HPDE6-E6E7 (cell line): ENCODE data around the gene EFCAB5.
A peak's percentile ranks its signal among the peaks of the same experiment; 100 is the strongest.
"Not testable (repeated sequence)": the region's sequence is repeated elsewhere in the genome, so short reads cannot be mapped to it uniquely, and the experiment has no call there.

Experiments used
- DNase-seq: peaks from one replicate; pipeline ENCODE4 v3.0.0; 2011; ENCODE audit warnings: missing footprints; ENCODE audit errors: extremely low spot score

The EFCAB5 gene

GRCh38 chr17:29941334-29941733 lies at the start of gene EFCAB5:
TSS of gene EFCAB5 (plus strand) at chr17:29941634. CDS start at chr17:29941797, 163 bp downstream.
- DNase-seq: no peak

GRCh38 chr17:29892201-29892600 lies 49.2 kb upstream of the EFCAB5 start:
- DNase-seq: no peak

GRCh38 chr17:29897136-29897535 lies 44.3 kb upstream of the EFCAB5 start:
- not testable (repeated sequence) for DNase-seq

GRCh38 chr17:29903471-29903870 lies 38.0 kb upstream of the EFCAB5 start:
- no peak for DNase-seq

- DNase-seq: no peak
Observed at GRCh38 chr17:29905086-29905878, 36.2 kb upstream of the EFCAB5 start.

- DNase-seq: no peak
Observed at GRCh38 chr17:29905879-29906167, 35.6 kb upstream of the EFCAB5 start.

GRCh38 chr17:29906969-29907368 lies 34.5 kb upstream of the EFCAB5 start:
- no peak for DNase-seq

GRCh38 chr17:29909236-29910003 lies 32.0 kb upstream of the EFCAB5 start:
- DNase-seq: peak; percentile 40

- DNase-seq: no peak
Observed at GRCh38 chr17:29911641-29912177, 29.7 kb upstream of the EFCAB5 start.

- DNase-seq: no peak
Observed at GRCh38 chr17:29914819-29915537, 26.5 kb upstream of the EFCAB5 start.

- no peak for DNase-seq
Observed at GRCh38 chr17:29918016-29918415, 23.4 kb upstream of the EFCAB5 start.

GRCh38 chr17:29918922-29919856 lies 22.2 kb upstream of the EFCAB5 start:
- DNase-seq: peak; percentile 23

GRCh38 chr17:29924786-29925185 lies 16.6 kb upstream of the EFCAB5 start:
- no peak for DNase-seq

- DNase-seq: no peak
Observed at GRCh38 chr17:29927546-29927945, 13.9 kb upstream of the EFCAB5 start.

- DNase-seq: no peak
Observed at GRCh38 chr17:29929006-29929532, 12.4 kb upstream of the EFCAB5 start.

- peak; percentile 70 for DNase-seq
Observed at GRCh38 chr17:29929533-29930408, 11.7 kb upstream of the EFCAB5 start, which contains the start of gene SSH2. TSS of gene SSH2 (minus strand) at chr17:29930228. CDS start at chr17:29930000, 228 bp downstream.

GRCh38 chr17:29930409-29931010 lies 10.9 kb upstream of the EFCAB5 start:
- DNase-seq: no peak

GRCh38 chr17:29931231-29931932 lies 10.1 kb upstream of the EFCAB5 start:
- peak; percentile 36 for DNase-seq

- no peak for DNase-seq
Observed at GRCh38 chr17:29933379-29933778, 8.1 kb upstream of the EFCAB5 start.
